Middle frontal gyrus (tissue), 1 donor: ENCODE data around the gene CCL17.
"Not testable (repeated sequence)": the region's sequence is repeated elsewhere in the genome, so short reads cannot be mapped to it uniquely, and the experiment has no call there.

Source experiments
- DNase-seq: peaks from one replicate; pipeline ENCODE4 v3.0.0-alpha.2; 2015; ENCODE audit warnings: low spot score; ENCODE audit errors: extremely low spot score

The CCL17 gene

DNA sequence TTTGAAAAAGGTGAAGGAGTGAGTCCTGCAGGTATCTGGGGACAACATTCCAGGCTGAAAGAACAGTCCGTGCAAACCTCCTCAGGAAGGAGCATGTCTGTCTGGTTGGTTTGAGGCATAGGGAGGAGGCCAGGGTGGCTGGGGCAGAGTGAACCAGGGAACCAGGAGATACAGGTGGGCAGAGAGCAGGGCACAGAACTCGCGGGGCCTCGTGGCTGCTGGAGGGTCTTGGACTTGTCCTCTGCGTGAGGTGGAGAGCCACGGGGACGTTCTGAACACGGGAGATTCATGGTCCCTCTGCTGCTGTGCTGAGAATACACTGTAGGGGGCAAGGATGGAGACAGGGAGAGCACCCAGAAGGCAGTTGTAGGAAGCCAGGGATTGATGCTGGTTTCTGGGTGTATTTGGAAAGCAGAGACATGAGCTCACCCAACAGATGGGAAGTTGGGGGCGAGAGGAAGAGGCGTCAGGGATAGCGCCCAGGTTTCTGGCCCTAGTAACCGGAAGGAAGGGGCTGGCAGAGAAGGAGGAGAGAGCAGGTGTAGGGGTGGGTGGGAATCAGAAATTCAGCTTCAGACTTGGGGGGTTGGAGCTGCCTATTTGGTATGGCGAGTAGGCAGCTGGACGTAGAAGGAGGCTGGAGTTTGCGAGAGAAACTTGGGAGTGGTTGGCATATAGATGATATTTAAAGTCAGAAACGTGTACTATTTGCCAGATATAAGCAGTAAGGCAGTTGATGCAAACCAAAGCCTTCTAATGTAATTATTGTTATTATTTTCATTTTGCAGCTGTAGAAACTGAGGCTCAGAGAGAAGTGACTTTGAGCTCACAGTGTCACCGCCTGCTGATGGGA lies at the start of gene CCL17:
TSS of gene CCL17 (plus strand) at position 803 of the 853 bp plus-strand sequence. CDS start 9,166 bp downstream, outside the sequence.
- DNase-seq, result peak; percentile 24

DNA sequence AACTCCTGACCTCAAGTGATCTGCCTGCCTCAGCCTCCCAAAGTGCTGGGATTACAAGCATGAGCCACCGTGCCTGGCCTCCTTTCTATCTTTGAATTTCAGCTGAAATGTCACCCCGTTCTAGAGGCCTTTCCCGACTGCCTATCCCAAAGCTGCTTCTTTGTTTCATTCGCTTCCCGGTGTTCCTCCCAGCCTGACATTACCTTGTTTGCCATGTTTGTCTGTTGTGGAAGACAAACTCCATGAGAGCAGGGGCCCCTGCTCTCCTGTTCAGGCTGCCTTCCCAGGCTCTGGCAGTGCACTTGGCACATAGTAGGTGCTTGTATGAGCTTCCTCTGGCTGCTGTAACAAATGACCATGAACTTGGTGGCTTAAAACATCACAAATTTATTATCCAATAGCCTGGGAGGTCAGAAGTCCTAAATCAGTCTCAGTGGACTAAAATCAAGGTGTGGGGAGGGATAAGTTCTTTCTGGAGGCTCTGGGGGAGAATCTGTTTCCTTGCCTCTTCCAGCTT lies 48.6 kb upstream of the CCL17 start:
- no peak for DNase-seq

DNA sequence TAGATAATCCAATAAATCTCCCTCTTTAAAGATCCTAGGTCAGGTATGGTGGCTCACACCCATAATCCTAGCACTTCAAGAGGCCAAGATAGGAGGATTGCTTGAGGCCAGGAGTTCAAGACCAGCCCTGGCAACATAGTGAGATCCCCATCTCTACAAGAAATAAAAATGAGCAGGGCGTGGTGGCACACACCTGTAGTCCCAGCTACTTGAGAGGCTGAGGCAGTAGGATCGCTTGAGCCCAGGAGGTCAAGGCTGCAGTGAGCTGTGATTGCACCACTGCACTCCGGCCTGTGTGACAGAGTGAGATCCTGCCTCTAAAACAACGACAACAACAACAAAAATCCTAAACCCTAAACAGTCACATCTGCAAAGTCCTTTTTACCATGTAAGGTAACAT lies 48.0 kb upstream of the CCL17 start:
- no peak for DNase-seq

DNA sequence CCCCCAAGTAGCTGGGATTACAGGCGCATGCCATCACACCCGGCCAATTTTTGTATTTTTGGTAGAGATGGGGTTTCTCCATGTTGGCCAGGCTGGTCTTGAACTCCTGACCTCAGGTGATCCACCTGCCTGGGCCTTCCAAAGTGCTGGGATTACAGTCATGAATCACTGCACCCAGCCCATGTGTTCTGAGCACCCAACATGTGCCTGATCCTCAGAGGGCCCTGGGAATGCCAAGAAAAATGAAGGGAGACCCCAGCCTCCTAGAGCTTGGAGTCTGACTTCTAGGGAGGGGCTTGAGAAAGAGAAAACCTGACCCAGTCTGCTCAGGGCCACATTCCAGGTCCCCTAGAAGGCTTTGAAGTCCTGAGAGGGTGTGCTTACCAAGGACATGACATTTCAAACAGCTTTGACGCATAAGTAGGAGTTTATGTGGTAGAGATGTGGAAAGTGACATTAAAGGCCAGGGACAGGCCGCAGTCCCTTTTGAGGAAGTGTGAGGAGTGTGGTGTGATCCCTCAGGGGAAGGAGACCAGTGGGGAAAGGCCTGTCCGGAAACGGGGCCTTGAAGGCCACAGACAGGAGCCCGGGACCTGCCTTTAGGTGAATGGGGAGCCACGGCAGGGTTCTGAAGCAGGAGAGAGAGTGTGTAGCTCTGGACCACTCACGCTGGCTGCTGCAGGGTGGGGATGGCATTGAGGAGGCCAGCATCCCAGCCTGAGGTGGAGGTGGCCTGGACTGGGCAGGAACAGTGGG lies 47.1 kb upstream of the CCL17 start:
- DNase-seq, result no peak

DNA sequence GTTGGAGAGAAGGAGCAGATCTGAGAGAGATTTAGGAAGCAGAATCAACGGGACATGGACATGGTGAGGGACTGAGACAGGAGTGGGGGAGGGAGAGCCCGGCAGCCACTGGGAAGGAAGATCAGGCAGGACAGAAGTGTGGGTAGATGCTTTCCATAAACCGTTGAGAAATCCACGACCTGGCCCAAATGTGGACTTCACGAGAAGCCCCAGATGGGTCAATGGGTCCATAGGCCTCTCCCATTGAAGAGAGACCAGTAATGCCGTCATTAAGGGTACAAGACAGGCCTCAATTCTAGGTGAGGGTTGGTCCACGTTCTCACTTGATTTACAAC lies 46.5 kb upstream of the CCL17 start:
- no peak for DNase-seq

DNA sequence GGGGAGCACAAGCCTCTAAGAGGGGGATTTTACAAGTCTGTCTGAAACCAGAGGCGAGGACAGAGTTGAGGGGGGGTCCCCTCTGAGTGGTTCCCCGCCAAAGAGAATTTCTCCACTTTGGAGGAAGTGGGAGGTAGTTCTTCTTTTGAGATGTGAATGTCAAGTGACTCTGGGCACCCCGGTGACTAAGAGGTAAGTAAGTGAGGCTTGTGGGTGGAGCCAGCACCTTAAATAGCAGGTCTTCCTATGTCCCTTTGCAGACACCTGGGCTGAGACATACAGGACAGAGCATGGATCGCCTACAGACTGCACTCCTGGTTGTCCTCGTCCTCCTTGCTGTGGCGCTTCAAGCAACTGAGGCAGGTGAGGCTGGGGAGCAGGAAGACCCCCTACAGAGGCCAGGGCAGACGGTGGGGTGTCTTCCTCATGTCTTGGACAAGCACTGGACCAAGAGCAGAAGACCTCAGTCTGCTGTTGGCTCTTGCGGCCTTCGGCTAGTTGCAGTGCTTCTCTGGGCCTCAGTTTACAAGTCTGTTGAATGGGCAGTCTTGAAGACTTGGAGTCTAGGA lies 46.0 kb upstream of the CCL17 start, which contains the start of gene CCL22:
TSS of gene CCL22 (plus strand) at position 257 of the 569 bp plus-strand sequence. CDS start at position 291, 34 bp downstream.
- DNase-seq, result no peak

DNA sequence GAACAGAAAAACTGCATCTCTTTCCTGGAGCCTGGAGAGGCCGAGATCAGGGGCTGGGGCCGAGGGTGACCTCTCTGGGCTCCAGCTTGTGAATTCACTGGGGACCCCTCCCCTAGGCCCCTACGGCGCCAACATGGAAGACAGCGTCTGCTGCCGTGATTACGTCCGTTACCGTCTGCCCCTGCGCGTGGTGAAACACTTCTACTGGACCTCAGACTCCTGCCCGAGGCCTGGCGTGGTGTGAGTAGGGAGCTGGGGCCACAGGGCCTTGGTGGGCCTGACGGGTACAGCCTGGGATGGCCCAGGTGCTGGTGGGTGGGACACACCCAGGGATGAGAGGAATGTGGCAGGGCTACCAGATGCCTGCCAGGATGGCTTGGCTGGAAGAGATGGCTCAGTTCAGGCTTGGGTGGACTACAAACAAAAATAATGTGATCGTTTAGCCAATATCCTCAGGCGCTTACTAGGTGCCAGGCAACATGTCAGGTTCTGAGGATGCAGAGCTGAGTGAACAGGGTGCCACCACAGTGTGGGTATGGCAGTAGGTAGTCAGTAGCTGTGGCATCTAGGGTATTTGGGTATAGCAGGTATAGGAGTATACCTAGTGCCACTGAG lies 44.1 kb upstream of the CCL17 start:
- DNase-seq, result no peak

DNA sequence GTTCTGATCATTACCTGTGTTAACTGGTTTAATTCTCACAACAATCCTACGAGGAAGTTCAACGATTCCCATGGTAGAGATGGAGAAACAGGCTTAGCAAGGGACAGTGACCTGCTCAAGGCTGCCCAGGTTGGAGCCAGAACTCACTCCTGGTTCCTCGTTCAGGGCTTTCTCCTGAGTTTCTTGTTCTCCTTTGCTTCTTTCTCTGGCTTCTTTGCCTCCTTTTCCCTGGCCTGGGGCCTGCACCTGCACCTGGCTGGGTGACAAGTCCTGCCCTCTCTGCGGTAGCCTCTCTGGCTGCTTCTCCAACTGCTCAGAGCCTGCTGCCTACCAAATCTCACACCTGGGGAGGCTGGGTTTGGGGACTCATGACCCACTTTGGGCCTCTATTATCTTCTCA lies 43.2 kb upstream of the CCL17 start:
- no peak for DNase-seq

DNA sequence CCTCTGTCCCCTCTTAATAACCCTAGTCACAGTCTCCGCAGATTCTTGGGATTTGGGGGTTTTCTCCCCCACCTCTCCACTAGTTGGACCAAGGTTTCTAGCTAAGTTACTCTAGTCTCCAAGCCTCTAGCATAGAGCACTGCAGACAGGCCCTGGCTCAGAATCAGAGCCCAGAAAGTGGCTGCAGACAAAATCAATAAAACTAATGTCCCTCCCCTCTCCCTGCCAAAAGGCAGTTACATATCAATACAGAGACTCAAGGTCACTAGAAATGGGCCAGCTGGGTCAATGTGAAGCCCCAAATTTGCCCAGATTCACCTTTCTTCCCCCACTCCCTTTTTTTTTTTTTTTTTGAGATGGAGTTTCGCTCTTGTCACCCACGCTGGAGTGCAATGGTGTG lies 40.4 kb upstream of the CCL17 start:
- no peak for DNase-seq

DNA sequence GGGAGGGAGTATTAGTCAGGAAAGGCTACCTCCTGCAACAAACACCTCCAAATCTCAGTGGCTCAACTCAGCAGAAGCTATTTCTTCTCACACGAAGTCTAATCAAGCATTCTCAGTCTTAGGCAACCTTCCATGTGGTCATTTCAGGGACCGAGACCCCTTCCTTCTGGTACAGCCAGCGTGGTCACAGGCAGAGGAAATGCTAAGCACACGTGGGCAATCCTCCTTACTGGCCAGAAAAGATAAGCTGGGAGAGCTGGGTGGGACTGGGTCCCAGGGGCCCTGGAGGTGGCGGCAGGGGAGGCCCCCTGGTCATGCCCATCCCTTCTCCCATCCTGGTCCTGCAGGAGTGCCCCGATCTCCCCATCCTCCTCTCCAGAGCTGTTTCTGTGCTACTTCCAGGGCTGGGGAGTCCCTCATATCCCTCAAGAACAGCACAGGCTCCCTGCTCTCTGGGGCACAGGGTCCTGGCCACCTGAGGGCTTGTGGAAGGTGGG lies 38.0 kb upstream of the CCL17 start:
- no peak for DNase-seq

DNA sequence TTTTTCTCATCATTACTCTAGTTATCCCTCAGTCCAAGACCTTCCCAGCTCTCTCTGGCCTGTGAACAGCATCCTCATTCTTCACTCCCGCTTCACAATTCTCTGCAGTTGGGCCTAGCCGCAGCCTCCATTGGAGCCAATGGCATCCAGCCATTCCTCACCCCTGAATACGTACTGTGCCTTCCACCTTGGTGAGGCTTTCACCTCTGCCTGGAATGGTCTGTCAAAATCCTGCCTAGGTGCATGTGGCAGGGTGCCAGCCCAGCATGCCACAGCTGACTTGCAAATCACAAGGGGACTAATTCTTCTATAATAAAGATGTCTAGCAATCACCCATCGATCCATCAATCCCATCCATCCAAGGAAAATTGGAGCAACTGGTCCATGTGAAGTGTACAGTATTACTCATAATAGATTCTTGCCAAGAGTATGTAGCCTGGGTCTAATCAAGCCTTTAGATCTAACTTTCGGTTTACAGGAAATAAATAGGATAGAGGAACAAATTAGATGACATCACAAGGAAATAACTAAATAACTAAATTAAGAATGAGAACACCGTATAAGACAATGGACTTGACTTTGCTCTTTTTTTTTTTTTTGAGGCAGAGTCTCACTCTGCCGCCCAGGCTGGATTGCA lies 37.3 kb upstream of the CCL17 start:
- no peak for DNase-seq

DNA sequence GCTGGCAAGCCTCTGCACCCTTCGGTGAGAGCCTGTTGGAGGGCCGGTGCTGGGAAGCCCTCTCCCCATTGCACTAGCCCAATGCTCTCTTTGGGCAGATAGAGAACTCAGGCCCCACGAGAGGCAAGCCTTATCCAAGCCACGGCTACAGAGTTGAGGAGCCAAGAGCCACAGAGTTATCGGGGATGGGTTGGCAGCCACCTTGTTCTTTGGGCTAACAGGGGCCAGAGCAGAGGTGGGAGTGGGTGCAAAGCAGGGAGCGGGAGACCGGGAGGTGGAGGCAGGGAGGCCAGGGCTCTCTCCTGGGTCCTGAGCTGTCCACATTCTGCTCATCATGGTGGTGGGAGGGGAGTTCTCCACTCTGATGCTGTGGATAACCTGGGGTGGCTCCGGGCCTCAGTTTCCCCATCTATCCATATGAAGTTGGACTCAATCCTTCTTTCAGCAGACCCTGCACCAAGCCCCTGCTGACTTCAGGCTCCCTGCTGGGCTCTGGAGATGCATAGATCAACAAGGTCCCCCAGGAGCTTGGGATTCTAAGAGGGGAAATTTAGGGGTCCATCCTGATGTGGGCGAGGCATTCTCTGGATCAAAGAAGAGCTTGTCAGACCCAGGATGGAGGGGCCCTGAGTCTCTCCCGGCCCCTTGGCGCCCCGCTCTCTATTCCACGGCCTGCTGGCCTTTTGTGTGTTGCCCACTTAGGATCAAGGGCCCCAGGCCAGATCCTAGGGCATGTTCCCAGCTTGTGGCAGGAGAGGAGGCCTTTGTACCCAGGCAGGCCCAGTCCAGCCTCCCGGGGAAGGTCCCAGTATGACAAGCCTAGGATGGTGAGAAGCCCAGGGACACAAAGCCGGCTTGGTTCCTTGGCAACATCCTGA lies 32.8 kb upstream of the CCL17 start:
- DNase-seq, result no peak

DNA sequence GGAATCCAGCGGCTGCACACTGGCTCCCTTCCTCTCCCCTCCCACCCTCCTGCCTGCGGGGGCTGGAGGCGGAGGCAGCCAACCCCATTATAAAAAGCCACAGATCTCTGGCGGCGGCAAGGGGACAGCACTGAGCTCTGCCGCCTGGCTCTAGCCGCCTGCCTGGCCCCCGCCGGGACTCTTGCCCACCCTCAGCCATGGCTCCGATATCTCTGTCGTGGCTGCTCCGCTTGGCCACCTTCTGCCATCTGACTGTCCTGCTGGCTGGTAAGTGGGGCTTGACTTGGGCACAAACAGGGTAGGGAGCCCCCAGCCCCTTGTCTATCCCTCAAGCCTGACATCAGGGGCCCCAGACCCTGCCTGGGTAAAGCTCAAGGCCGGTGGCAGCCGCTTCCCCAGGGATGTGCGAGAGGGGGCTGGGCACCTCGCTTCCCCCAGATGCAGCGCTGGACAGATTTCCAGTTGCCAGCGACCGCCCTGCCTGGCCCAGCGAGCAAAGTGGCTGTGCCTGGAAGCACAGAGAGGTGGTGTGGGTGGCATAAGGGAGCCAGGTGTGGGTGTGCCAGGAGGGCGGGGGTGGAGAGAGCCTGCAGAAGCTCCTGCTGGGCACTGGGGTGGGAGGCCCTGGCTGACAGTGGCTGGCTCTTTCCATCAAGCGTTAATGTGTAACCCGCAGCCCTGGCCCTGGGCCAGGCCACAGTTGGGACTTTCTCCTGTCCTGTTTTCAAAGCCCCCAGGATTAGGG lies 32.0 kb upstream of the CCL17 start, which contains the start of gene CX3CL1:
TSS of gene CX3CL1 (plus strand) at position 119 of the 745 bp plus-strand sequence. CDS start at position 198, 79 bp downstream.
- DNase-seq, result peak; percentile 80

DNA sequence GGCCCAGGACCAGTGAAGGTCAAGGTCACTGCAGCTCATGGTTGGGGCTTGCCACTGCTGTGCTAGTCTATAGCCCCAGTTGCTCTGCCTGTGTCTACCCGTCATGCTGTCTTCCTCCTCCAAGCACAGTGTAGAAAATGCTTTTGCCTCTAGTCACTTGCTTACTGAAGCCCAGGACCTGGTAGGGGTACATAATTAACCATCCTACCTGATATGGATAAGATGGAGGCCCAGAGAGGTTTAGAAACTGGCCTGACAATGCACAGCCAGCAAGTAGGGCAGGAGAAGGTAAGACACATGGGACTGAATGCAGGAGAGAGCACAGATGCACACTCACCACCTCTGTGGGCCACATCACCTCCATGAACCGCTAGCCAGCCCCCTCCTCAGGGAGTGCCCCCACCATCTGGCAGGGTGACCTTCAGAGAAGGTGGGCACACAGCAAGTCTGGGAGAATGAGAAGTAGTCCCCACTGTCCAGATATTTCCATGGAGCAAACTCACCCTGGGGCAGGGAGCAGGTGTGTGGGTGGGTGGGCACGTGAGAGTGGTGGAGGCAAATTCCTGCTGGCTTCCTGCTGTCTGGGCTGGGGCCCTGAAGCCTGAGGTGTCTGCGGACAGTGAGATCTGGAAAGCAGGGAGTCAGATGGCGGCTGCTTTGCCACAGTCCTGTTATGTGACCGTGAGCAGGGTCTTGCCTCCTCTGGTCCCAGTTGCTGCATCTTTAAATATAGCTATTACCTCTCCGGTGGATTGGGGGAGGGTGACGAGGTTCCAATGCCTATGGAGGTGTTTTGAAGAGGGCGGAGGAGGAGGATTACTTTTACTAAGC lies 31.2 kb upstream of the CCL17 start:
- DNase-seq, result no peak

DNA sequence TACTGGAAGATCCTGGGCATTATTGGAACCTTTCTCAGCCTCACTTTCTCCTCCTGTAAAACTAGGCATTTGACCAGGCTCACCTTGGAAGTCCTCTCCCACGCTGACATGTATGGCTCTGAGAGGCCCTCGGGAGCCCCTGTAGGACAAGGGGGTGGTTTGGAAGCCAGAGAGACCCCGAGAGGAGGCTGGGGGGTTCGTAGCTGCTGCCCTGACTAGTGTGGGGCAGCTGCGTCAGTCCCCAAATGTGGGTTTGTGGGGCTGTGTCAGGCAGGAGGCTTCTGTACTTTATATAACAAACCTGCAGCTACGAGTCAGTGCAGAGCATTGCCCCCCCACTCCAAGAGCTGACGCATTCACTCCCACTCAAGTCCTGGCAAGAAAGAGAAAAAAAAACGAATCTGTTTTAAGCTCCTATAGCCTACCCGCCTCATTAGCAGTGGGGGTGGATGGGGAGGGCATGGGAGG lies 30.5 kb upstream of the CCL17 start:
- DNase-seq, result peak; percentile 53

DNA sequence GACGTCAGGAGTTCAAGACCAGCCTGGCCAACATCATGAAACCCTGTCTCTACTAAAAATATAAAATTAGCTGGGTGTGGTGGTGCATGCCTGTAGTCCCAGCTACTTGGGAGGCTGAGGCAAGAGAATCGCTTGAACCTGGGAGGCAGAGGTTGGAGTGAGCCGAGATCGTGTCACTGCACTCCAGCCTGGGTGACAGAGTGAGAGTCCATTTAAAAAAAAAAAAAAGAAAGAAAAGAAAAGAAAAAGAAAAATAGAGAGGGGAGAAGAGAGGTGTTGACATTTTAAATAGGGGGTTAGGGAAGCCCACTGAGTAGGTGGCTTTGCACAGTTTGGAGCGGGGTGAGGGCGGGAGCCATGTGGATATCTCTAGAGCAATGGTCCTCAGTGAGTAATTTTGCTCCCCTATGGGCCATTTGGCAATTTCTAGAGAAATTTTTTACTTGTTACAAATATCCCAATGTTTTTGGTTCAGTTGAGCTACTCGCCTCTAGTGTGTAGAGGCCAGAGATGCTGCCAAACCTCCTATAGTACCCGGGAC lies 29.6 kb upstream of the CCL17 start:
- DNase-seq, result not testable (repeated sequence)

DNA sequence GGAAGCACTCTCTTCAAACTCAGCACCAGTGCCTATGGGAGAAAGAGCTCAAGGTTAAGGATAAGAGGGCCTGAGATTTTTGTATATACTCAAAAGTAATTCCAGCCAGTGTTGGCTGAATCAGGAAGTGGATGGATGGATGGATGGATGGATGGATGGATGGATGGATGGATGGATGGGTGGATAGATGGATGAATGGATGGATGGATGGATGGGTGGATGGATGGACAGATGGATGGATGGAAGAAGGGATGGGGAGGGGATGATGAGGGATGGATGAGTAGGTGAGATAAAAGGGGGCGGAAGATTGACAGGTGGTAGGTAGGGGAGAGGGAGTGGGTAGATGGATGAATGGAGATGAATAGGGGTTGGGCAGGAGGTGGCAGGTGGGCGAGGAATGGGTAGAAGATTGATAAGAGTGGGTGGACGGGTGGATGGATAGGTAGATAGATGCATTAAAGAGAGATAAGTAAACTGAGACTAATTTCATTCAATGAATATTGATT lies 28.2 kb upstream of the CCL17 start:
- no peak for DNase-seq
